NCI-H187 treated with DMSO at 0.1 percent for 48 hours (cell line): ENCODE data around the gene SETDB2.
"Not testable (repeated sequence)": the region's sequence is repeated elsewhere in the genome, so short reads cannot be mapped to it uniquely, and the experiment has no call there.

Experiments
- DNase-seq: peaks from one replicate; lab custom pipeline; 2025; lab: John Stamatoyannopoulos, UW

SETDB2 gene

GRCh38 chr13:49476529-49476928 lies 32.5 kb downstream of the SETDB2 start:
- no peak for DNase-seq

GRCh38 chr13:49481788-49482187 lies 37.7 kb downstream of the SETDB2 start:
- DNase-seq: no peak

GRCh38 chr13:49488563-49488962 lies 44.5 kb downstream of the SETDB2 start:
- DNase-seq: no peak

GRCh38 chr13:49494645-49495044 lies 50.6 kb downstream of the SETDB2 start:
- no peak for DNase-seq

GRCh38 chr13:49495783-49496762 lies 52.0 kb downstream of the SETDB2 start, which contains the start of gene PHF11:
Gene PHF11 (plus strand): TSS chr13:49495953. CDS start chr13:49496002, 49 bp downstream.
- no peak for DNase-seq

DNA sequence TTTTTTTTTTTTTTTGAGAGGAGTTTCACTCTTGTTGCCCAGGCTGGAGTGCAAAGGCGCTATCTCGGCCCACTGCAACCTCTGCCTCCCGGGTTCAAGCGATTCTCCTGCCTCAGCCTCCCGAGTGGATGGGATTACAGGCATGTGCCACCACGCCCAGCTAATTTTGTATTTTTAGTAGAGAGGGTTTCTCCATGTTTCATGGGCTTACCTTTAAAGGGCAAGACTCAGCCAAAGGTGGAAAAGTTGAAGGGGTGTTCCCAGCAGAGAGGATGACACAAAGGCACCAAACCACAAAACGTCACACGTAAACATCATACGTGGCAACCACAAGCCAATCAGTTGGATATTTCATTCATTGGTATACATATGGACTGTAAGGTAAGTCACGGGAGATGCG lies 52.8 kb downstream of the SETDB2 start:
- not testable (repeated sequence) for DNase-seq

GRCh38 chr13:49497272-49497671 lies 53.2 kb downstream of the SETDB2 start:
- no peak for DNase-seq

- DNase-seq: no peak
Observed at GRCh38 chr13:49498206-49498605, 54.1 kb downstream of the SETDB2 start.

GRCh38 chr13:49499889-49500660 lies 56.0 kb downstream of the SETDB2 start:
- DNase-seq: no peak

DNA sequence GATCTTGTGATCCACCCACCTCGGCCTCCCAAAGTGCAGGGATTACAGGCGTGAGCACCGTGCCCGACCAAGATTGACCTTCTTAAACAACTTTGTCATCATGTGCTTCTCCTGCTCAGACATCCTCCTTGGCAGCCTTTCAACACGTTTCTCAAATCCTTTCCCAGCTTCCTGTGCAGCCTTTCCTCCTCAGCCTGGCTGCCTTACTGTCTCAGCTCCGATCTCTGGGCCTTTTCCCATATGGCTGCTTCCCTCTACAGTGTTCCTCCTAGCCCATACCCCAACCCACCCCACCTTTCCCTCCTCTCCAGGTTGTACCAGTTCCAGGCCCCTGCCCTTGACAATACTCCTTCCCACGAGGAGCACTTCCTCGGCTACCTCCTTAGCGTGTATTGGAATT lies 58.9 kb downstream of the SETDB2 start:
- DNase-seq: no peak

DNA sequence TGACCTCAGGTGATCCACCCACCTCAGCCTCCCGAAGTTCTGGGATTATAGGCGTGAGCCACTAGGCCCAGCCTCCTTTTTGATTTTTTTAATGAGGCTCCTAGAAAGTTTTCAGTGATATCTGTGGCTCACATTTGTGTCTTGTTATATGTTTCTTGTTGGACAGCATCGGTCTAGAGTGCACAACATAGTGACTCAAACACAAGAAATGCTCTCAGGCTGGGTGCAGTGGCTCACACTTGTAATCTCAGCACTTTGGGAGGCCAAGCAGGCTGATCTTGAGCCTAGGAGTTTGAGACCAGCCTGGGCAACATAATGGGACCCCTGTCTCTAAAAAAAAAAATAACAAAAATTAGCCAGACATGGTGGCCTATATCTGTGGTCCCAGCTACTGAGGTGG lies 59.9 kb downstream of the SETDB2 start:
- DNase-seq: no peak

DNA sequence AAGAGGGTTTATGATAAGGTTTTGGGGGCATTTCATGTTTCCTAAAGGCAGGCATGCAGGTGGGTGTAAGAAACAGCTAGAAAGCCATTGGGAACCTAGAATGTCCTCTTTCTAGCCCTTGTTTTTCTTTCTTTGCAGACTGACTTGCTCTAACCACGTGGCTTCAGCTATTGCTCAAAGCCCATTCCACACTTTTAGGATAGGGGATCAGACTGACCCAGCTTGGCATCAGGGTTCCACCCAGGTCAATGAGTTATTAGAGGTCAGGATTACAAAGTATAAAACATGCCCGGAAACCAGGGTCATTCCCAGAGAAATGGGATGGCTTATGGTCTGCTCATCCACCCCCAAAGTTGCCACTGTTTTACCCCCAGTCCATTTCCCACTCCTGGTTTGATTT lies 68.5 kb downstream of the SETDB2 start:
- no peak for DNase-seq

- DNase-seq: no peak
Observed at GRCh38 chr13:49516467-49516866, 72.4 kb downstream of the SETDB2 start.

DNA sequence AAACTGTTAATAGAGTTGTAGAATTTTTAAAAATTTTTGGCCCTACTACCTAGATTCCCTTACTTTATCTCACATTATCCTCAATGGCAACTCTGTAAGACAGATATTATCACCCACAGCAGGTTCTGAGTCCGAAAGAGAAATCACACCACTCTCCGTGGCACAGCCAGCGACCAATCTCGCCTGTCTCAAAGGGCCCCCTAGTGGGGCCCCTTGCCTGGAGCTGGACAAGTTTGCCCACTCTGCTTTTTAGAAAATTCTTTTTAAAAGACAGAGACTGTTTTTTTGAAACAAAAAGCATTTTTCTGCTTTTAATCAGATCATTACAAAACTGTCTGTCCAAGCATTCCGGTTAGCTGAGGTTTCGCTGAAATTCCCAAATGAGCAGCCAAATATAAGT lies 73.4 kb downstream of the SETDB2 start:
- no peak for DNase-seq

DNA sequence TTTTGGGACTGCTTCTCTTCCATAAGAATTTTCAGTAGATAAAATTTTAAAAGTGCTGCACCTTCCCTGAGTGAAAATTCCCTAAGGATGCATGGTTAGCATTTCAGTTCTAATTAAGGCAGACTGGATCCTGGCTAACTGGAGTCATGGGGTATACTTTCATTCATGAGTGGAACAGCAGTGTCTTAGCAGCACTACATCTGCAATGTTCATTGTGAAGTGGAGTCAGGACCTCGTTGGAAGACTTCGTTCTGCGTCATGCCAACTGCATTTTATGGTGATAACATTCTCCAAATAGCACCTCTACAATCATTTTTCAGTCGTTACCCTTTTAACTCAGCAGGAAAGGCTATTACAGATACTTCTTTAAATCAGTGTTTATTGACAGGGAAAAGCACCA lies 77.2 kb downstream of the SETDB2 start:
- peak; percentile 8 for DNase-seq

DNA sequence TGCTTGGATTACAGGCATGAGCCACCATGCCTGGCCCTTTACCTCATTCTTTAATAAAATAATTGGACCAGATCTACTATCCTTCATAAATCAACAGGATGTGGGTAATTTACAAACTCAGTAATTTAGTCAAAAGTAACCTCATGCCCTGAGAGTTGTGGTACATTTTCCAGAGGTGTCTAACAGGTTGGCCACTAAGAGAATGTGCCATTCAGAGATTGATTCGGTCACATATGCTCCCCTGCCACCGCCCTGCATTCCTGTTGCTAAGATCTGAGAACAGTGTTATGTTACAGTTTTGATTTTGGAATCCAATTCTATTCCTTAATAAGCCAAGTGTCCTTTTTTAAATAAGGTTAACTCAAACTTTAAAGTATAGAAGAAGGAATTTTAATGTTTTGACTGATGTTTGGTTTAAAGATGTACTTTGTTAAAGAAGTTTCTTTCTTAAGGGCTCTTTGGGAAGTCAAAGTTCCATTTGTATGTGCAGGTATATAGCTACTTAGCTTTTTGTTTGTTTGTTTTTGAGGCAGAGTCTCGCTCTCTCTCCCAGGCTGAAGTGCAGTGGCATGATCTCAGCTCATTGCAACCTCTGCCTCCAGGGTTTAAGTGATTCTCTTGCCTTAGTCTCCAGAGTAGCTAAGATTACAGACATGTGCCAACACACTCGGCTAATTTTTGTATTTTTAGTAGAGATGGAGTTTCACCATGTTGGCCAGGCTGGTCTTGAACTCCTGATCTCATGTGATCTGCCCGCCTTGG lies 80.8 kb downstream of the SETDB2 start:
- DNase-seq: no peak

DNA sequence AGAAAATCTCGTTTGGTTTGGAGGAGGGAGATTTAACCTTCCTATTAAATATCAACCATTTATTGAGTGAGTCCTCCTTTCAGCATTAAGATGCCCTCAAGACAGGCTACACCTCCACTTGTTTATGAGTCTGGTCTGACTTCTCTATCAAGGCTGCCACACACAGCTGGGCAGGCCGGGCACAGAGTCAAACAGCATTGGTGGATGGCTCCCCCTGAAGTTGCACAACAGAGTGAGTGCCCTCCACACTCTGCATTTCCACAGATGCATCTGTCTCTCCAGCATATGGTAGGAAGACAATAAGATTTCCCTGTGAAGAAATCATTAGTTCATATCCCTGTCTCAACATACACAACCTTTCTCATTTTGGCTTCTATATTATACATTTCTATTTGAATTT lies 83.0 kb downstream of the SETDB2 start:
- DNase-seq: no peak

DNA sequence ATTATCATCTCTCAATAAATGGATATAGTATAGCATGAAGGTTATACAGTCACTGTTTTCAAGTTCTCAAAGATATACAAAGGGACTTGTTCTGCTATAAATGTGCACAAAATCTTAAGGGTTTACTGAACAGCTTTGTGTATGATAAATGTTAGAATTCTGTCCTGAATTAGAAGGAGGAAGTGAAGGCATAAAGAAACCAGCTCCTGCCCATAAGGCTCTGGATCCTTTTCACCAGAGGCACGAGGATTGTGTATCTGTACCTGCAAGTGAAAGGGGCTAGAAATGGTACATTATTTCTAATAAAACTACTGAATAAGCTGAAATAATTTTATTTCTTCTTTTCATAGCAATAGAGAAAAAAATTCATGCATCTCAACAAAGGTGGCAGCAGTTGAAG lies 84.1 kb downstream of the SETDB2 start:
- DNase-seq: no peak

DNA sequence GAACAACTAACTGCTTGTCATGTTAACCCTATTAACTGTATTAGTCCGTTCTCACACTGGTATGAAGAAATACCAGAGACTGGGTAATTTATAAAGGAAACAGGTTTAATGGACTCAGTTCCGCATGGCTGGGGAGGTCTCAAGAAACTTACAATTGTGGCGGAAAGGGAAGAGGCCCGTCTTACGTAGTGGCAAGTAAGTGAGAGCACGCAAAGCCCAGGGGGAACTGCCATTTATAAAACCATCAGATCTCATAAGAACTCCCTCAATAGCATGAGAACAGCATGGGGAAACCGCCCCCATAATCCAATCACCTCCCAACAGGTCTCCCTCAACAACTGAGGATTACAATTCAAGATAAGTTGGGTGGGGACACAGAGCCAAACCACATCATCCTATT lies 86.4 kb downstream of the SETDB2 start:
- no peak for DNase-seq

GRCh38 chr13:49532593-49532992 lies 88.5 kb downstream of the SETDB2 start:
- DNase-seq: no peak

GRCh38 chr13:49533011-49533410 lies 88.9 kb downstream of the SETDB2 start:
- no peak for DNase-seq

DNA sequence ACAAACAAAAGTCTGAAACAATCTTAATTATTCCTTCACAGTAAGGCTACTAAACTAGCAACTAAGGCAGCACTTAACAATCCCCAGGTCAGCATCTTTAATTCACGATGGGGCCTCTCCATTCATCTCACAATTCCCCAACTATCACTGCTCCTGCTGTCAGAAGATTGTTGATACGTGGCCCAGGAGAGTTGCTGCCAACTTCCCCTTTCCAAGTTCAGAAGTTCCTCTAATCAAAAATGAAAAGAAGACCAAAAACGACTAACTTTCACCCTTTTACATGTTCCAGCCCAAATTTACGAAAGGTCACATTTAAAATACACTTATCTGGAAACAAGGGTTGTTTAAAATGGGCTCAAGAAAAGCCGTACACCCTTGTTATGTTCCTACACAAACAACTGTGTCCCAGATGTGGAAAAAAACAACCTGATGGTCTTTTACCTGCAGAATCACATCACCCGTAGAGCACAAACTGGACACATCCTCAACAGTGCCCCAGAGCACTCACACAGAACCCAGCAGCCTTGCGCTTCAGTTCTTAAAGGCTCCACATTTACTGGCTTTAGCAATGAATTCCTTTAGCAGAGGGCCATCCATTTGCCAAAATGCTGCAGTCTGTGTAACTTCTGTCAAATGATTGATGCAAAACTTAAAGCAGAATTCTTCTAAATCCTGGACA lies 89.7 kb downstream of the SETDB2 start:
- no peak for DNase-seq
